IPS DF 19.7 (cell line): Measurements from ENCODE around the gene SCAMP4.

ENCODE experiments used
- DNase-seq: peaks from one replicate; pipeline ENCODE4 v3.0.0-alpha.2; 2013; ENCODE audit warnings: low read depth, low spot score

The SCAMP4 gene

DNA sequence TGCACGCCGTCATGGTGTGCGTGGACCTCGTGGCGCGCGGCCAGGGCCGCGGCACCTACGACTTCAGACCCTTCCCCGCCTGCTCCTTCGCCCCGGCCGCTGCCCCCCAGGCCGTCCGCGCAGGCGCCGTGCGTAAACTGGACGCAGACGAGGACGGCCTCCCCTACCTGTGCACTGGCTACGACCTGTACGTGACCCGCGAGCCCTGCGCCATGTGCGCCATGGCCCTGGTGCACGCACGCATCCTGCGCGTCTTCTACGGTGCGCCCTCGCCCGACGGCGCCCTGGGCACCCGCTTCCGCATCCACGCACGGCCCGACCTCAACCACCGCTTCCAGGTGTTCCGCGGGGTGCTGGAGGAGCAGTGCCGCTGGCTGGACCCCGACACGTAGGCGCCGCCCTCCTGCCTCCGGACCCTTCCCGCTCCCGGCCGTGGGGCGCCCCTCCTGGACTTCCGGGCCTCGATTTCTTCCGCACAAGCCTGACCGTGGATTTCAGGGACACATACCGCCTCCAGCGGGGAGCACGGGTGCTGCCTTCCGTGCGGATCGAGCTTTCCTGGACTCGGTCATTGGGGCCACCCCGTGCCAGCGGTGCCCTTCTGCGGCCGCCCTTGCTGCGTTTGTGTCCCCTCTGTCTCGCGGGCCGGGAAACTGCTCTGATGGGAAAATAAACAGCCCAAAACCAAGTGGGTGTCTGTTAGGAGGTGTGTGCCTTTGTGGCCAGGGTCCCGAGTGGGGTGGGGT lies 7.7 kb downstream of the SCAMP4 start:
- no peak for DNase-seq

DNA sequence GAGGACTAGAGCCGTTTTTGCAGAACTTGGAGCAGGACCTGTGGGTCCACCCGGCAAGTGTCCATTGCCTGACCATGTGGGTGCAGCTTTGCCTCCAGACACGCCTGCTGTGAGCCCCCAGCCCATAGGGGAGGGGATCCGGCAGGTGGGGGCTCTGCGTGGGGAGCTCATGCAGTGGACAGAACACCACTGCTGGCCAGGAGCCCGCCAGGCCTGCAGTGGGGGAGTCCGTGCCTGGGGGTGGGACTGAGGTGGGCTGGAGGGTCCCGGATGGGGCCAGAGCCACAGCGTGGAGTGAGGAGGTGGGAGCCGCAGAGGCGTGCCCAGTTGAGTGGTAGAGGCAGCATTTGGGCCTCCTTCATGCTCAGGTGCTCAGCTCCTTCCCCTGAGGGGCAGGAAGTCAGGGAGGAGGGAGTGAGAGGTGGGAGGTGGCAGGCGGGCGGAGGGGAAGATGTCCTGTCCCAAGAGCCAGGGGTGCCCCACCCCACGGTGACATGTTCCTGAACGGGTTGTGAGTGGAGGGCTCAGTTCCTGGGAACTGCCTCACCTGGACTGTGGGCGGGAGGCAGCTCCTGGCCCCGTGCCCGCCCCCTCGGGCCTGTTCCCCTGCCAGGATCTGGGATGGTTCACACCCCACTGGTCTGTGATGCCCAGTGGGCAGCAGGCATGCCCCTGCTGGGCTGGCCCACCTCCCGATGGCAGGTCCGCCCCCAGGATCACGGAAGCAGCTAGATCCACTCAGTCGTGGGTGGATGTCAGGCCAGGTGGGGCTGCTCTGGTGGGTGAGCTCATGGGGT lies 8.8 kb downstream of the SCAMP4 start:
- no peak for DNase-seq

DNA sequence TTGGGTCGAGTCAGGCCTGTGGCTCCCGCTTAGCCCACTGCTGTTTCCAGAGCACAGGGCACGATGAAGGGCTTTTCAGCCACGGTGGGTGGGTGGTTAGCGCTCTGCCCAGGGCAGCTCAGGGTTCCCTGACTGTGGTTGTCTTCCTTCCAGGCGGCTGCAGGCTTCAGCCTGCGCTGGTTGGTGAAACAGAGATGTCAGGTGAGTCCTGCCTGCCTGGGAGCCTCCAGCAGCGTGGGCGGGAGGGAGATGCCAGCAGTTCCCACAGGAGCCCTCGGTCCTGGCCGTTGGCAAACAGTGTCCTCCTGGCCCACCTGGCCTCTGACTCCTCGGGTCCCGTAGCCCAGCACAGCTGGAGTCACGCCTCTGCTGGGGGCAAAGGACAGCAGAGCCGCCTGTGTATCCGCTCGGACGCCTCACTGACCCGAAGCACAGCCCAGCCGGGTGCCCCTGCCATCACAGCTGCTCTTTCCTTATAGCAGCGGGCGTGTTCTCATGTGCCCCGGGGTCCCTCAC lies 9.7 kb downstream of the SCAMP4 start:
- no peak for DNase-seq

DNA sequence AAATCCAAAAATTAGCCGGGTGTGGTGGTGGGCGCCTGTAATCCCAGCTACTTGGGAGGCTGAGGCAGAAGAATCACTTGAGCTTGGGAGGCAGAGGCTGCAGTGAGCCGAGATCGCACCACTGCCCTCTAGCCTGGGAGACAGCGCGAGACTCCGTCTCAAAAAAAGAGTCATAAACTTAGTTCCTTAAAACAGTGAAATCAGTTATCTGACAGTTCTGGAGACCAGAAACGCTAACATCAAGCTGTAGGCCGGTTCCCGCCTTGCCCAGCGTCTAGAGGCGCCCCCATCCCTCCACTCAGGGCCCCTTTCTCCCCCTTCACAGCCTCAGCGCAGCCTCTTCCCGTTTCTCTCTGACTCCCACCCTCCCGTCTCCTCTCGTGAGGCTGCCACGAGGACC lies 11.9 kb downstream of the SCAMP4 start:
- DNase-seq, result no peak

DNA sequence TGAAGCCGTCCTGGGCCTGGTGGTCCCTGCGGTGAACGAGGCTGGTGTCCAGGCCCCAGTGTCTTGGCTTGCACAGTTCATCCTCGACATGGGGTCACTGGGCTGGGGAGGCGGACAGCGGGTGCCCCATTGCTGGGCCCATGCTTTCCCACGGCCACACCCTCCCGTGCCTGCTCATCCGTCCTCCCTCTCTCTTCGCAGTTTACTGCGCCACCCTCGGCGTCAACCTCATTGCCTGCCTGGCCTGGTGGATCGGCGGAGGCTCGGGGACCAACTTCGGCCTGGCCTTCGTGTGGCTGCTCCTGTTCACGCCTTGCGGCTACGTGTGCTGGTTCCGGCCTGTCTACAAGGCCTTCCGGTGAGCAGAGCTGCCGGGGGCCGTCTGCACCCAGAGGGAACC lies 12.7 kb downstream of the SCAMP4 start:
- no peak for DNase-seq

DNA sequence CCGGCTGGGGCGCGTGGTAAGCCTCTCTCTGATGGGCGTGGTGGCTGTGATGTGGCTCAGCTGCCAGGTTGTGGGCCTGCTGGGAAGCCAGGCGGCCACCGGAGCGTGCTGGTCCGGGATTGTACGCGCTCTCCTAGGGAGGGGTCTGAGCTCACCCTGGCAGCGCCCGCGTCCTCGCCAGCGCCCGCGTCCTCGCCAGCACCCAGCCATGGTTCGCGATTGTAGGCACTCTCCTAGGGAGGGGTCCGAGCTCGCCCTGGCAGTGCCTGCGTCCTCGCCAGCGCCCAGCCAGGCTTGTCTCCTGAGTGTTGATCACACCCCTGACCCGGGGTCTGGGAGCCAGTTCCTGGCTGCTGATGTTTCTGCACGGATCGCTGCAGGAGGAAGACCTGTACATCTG lies 13.8 kb downstream of the SCAMP4 start:
- DNase-seq, result no peak

DNA sequence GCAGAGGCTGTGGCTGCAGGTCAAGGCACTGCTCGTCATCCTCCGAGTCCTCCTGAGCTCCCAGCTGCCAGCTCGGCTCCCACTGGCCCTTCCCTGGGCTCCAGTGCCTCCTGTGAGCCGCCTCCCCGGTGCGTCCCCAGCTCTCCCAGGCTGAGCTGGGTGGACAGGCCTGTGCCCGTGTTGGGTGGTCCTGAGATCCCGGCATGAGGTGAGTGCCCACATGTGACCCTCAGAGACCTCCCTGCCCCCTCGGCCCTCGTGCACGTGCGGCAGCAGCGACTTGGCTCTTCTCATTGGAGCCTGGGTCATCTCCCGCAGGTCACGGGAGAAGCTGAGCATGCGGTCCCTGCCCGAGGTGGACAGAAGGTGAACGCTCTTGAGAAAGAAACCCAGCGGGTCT lies 15.4 kb downstream of the SCAMP4 start:
- no peak for DNase-seq

DNA sequence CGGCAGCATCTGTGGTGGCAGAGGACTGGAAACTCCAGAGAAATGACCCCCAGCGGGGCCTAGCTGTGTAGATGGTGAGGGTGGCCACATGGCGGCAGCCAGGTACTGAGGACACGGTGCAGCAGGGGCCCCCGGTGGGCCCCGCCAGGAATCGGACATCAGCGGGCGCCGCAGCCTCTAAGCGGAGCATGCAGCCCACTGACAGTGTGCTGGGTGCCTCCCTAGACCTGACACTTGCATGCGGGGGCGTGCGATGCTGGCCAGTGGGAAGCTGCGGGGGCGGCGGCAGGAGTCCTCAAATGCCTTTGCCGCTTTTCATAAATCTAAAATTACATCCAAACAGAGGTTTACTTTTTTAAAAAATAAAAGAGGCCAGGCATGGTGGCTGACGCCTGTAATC lies 16.1 kb downstream of the SCAMP4 start:
- DNase-seq, result no peak

DNA sequence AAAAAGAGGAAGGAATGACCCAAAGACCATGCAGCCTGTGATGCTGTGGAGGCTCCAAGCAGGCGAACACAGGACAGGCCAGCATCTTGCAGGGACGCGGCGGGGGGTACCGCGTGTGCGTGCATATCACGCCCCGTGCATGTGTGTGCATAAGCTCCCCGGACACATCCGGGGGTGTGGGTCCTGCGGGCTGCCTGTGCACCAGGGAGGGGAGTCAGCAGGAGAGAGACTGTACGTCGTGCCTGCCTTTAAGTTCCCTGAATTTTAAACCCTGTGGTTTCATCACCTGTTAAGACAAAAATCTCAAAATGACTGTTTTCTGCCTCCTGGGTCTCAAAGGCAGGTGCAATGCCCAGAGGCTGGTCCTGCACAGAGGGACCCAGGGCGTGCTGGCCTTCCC lies 16.6 kb downstream of the SCAMP4 start:
- DNase-seq, result no peak

DNA sequence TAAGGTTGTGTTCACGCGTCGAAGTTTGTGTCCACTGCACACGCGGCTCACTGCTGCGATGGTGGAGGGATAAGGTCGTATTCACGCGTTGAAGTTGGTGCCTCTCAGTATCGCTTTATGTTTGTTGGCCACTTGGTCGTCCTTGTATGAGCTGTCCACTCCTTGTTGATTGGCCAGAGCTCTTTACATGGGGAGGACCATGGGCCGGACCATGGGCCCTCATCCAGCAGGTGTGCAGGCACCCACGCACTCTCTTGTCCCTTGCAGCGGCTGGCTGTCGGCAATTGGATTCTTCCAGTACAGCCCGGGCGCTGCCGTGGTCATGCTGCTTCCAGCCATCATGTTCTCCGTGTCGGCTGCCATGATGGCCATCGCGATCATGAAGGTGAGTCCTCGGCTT lies 17.6 kb downstream of the SCAMP4 start:
- no peak for DNase-seq

DNA sequence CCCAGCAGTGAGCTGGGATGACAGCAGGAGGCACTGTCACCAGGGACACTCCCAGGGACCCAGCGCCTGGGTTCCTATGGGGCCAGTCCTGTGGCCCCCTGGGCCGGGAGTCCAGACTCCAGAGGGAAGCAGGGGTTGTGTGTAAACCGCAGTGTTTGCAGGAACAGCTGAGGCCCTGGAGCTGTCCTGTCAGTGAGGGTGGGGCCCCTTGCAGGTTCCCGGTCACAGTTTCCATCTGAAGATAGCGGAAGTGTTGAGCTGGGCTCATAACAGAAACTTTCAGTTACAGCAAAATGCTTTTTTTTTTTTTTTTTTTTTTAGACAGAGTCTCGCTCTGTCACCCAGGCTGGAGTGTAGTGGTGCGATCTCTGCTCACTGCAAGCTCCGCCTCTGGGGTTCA lies 18.1 kb downstream of the SCAMP4 start:
- DNase-seq, result no peak

DNA sequence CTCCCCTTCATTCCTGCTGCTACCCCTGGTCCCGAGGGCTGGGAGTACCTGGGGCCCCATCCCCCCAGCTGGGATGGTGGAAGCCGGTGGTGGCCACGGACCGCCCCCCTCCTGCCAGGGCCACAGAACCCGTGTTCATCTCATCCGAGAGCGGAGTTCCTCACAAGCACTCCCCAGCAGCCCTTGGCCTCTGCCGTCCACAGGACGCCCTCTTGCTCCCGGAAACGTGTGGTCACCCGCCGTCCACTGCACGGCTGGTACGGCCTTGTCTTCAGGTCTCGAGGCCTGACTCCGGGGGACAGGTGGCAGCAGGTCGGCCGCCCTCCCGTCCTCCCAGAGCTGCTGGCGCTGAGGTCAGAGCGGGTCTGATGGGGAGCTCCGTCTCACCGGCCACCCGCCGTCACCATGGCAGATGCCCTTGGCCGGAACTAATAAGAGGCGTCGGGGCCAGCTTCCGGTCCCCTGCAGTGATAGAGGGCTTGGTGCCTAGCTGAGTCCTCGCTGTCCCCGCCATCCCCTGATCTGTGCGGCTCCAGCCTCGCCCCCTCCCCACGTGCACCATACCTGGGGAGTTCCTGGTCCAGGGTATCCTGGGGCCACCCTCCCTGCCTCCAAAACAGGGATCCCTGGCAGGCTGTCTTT lies 19.2 kb downstream of the SCAMP4 start:
- DNase-seq, result no peak

DNA sequence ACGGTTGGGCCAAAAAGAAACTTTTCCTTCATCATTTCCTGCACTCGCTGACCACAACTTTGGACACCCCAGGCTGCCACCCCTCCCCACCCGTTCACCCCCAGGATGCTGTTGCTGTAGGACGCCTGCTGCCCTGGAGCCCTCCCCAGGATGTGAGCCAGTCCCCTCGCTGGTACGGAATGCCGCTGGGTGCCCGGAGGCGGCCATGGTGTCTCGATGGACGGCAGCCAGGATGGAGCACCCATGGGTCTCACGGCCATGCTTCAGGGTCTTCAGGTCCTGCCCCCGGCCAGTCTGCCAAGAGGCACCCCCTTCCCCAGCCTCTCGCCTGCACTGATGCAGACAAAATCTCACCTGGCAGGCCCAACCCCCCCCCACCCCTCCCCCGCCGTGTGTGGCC lies 20.3 kb downstream of the SCAMP4 start:
- no peak for DNase-seq

DNA sequence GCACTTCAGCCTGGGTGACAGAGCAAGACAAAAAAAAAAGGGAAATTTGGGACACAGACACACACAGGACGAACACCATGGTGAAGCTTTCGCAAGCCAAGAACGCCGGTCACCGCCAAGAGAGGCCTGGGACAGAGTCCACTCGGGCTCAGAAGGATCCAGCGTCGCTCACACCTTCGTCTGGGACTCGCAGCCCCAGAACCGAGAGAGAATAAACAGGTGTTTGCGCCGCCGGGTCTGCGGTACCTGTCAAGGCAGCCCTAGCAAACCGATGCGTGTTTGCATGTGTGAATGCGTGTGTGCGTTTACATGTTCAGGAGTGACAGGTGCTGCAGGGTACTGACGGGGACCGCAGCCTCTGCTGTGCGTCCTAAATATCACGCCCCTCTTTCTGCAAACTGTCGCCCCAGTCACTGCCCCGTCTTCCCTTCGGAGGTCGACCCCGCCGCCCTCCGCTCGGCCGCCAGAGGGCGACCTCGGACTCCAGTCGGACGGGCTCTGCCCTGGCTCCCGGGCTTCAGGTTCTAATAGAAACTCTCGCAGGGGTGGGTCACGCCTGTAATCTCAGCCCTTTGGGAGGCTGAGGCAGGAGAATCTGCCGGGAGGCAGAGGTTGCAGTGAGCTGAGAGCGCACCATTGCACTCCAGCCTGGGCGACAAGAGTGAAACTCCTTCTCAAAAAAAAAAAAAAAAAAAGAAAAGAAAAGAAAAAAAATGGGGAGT lies 24.0 kb downstream of the SCAMP4 start:
- no peak for DNase-seq

DNA sequence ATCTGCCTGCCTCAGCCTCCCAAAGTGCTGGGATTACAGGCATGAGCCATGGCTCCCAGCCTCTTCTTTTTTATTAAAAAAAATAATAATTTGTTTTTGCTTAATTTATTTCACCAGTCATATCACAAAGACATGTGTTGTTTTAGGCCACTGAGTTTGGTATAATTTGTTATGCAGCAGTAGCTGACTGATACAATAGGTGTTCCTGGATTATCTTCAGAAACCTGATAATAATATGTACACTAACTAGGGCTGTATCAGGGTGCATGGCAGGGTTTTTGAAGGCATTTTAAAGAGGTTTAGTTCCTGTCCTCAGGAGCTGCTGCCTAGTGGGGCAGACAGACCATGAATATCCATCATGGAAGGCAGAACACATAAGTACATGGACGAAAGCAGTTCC lies 26.2 kb downstream of the SCAMP4 start:
- DNase-seq, result no peak

DNA sequence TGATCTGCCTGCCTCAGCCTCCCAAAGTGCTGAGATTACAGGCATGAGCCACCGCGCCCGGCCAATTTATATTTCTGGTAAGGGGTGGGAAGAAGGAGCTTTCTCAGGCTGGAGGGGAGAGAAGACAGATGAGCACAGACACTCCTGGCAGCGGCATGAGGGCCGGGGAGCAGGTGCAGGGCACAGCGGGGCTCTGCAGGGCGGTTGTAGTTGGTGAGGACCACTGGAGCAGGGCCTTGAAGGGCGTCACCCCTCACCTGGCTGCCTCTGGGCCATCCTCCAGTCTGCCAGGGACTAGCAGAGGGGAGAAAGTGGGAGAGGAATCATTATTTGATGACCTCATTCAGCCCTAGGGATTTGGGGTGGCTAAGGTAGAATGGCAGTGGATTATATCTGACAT lies 27.2 kb downstream of the SCAMP4 start:
- no peak for DNase-seq

DNA sequence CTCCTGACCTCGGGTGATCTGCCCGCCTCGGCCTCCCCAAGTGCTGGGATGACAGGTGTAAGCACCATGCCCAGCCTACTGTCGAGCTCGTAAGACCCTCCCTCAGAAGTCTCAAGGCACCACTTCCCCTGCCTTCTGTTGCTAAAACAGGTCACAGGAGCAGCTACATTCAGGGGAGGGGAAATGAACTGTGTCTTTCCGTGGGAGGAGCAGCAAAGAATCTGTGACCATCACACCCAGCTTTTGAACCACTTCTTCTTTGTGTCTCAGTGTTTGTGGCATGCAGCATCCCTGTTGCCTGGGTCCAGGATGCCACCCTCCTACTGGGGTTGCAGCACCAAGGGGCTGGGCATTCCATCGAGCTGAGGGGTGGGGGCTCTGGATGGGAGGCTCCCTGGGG lies 28.0 kb downstream of the SCAMP4 start:
- no peak for DNase-seq

DNA sequence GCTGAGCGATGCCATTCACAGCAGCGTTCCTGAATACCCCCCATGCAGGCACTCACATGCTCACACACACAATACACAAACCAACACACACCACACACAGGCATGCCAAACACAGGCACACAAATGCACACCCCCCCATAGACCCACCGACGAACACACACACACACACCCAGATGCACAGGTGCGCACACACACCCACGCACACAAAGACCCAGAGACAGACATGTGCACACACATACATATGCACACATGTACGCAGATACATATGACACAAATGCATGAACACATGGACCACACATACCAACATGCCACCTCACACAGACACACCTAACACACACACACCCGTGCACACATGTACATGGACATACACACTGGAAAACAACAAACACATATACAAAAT lies 28.7 kb downstream of the SCAMP4 start:
- no peak for DNase-seq

DNA sequence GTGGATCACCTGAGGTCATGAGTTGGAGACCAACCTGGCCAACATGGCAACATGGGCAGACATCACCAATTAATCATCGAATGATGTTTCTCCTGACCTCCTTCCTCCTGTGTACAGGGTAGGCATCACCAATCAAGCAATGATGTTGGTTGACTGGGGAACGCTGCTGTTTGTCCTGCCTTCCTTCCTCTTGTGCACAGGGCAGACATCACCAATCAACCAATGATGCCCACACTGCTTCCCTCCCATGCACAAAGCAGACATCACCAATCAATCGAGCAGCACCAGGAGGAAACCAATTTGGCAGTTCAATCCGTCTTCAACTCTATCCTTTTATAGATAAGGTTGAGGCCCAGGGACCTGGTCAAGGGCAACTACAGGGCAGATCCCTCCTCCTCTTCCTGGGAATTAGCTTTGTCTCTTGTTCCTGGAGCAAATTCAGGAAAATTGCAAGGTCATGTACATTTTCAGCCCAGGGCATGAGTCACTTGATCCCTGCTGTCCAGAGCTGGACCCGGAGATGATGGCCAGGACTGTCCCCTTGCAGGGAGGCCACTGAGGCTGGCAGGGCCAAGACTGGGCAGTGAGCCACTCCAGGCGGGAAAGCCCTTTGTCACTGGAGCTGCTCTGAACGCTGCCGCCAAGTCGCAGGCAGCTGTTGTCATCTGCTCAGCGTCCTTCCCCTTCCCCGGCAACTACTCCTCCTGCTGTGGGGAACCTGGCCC lies 30.4 kb downstream of the SCAMP4 start:
- DNase-seq, result no peak

DNA sequence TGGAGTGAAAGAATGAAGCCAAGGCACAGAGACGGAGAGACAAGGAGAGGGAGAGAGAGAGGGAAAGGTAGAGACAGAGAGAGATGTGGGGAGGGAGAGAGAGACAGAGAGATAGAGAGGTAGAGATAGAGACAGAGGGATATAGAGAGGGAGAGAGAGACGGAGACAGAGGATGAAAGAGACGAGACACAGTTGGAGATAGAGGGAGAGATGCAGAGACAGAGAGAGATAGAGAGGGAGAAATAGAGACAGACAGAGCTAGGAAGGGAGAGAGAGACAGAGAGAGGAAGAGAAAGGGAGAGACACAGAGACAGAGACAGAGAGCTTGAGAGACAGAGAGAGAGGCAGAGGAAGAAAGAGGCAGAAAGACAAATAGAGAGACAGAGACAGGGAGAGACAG lies 31.2 kb downstream of the SCAMP4 start:
- no peak for DNase-seq

DNA sequence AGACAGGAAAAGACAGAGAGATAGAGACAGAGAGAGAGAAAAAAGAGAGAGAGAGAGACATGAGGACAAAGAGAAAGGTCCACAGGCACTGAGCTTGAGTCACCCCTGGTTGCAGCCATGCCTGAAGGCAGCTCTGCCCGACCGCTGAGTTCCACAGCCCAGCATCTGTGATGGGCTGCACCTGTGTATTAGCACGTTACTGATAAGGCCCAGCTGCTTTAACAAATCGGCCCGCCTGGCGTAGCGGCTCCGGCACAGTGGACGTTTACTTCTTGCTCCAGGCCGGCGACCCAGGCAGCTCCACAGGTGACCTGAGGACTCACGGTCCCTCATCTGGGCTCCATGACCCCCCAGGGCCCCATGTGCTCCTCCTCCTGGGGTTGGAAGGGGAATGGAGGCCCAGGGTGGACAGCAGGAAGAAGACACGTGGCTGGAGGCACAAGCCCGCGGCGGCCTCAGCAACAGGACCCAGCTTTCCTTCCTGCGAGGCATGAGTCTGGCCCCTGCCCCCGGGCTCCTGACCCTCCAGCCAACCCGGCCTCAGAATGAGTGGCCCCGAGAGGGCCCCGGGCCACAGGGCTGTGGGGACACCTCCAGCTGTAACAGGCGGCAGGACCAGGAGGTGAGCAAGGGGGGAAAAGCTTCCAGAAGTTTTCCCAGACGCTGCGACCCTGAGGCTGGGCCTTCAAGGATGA lies 31.9 kb downstream of the SCAMP4 start:
- no peak for DNase-seq
